ACC112 (cell line): ENCODE results near the gene MIX23.

Experiments
- H2AFZ ChIP-seq: fragments of 200-600 bp; sonication (generic); one replicate; pipeline ENCODE4 v1.6.0; 2017; ENCODE audit warnings: antibody characterized with exemption, low read length; ENCODE audit not compliant: unreplicated experiment
- H3K27ac ChIP-seq: fragments of 200-600 bp; sonication (generic); 2 replicates; pipeline ENCODE4 v1.5.1; 2014; ENCODE audit warnings: low read depth, mild to moderate bottlenecking, antibody characterized with exemption, low read length, moderate library complexity
- H3K27me3 ChIP-seq: fragments of 200-600 bp; sonication (generic); 2 replicates; pipeline ENCODE4 v1.6.1; 2014; ENCODE audit warnings: mild to moderate bottlenecking, antibody characterized with exemption, low read length, moderate library complexity, mixed read lengths; ENCODE audit not compliant: insufficient read depth
- H3K36me3 ChIP-seq: fragments of 200-600 bp; sonication (generic); 2 replicates; pipeline ENCODE4 v1.6.1; 2016; ENCODE audit warnings: mild to moderate bottlenecking, antibody characterized with exemption, low read length, moderate library complexity, mixed read lengths; ENCODE audit not compliant: insufficient read depth
- H3K4me1 ChIP-seq: fragments of 200-600 bp; sonication (generic); one replicate; pipeline ENCODE4 v1.6.1; 2016; ENCODE audit warnings: low read length, mixed read lengths; ENCODE audit not compliant: insufficient read depth, unreplicated experiment, control insufficient read depth
- H3K4me3 ChIP-seq: fragments of 200-600 bp; sonication (generic); 2 replicates; pipeline ENCODE4 v1.5.1; 2014; ENCODE audit warnings: mild to moderate bottlenecking, low read depth, low read length
- H3K79me2 ChIP-seq: fragments of 200-600 bp; sonication (generic); one replicate; pipeline ENCODE4 v1.6.0; 2016; ENCODE audit warnings: low read length; ENCODE audit not compliant: control insufficient read depth, unreplicated experiment, insufficient read depth

The MIX23 gene

GRCh38 chr3:122410111-122410510 is 27.1 kb upstream of the MIX23 start:
- Histone ChIP-seq H3K27ac (no peak overlapping the region), H3K79me2 (peaks cover 18% of the 10 kb centered on the region), H3K4me3 (no peak overlapping the region), H3K4me1 (peaks cover 15% of the 10 kb centered on the region), H3K27me3 (no peaks in the 10 kb centered on the region), H3K36me3 (peaks cover 29% of the 10 kb centered on the region), H2AFZ (no peak overlapping the region)

GRCh38 chr3:122409446-122409845 is 26.4 kb upstream of the MIX23 start:
- H3K27ac ChIP-seq, result no peak overlapping the region
- H3K4me3 ChIP-seq, result no peak overlapping the region
- H3K27me3 ChIP-seq, result no peaks in the 10 kb centered on the region
- peaks cover 9% of the 10 kb centered on the region for H3K4me1 ChIP-seq
- peaks cover 29% of the 10 kb centered on the region for H3K36me3 ChIP-seq
- H3K79me2 ChIP-seq, result peaks cover 11% of the 10 kb centered on the region
- H2AFZ ChIP-seq, result no peak overlapping the region

- H3K27ac ChIP-seq, result no peak overlapping the region
- H3K36me3 ChIP-seq, result peaks cover 29% of the 10 kb centered on the region
- H3K4me1 ChIP-seq, result no peaks in the 10 kb centered on the region
- H3K27me3 ChIP-seq, result no peaks in the 10 kb centered on the region
- H2AFZ ChIP-seq, result no peak overlapping the region
- H3K79me2 ChIP-seq, result peaks cover 2% of the 10 kb centered on the region
- no peak overlapping the region for H3K4me3 ChIP-seq
Observed at GRCh38 chr3:122407946-122408345, 24.9 kb upstream of the MIX23 start.

- Histone ChIP-seq H3K27me3 (no peaks in the 10 kb centered on the region), H3K4me3 (no peak overlapping the region), H2AFZ (no peak overlapping the region), H3K4me1 (no peaks in the 10 kb centered on the region), H3K27ac (no peak overlapping the region), H3K36me3 (peaks cover 29% of the 10 kb centered on the region), H3K79me2 (peaks cover 1% of the 10 kb centered on the region)
Observed at GRCh38 chr3:122406198-122406597, 23.2 kb upstream of the MIX23 start.

- Histone ChIP-seq H2AFZ (no peak overlapping the region), H3K79me2 (peaks cover 2% of the 10 kb centered on the region), H3K4me3 (no peak overlapping the region), H3K27me3 (no peaks in the 10 kb centered on the region), H3K4me1 (no peaks in the 10 kb centered on the region), H3K36me3 (peaks cover 23% of the 10 kb centered on the region), H3K27ac (no peak overlapping the region)
Observed at GRCh38 chr3:122405015-122405414, 22.0 kb upstream of the MIX23 start.

- H2AFZ ChIP-seq, result no peak overlapping the region
- no peak overlapping the region for H3K27ac ChIP-seq
- H3K4me1 ChIP-seq, result no peaks in the 10 kb centered on the region
- peaks cover 17% of the 10 kb centered on the region; the same call in 1 of the 2 replicates for H3K36me3 ChIP-seq
- H3K4me3 ChIP-seq, result no peak overlapping the region
- H3K27me3 ChIP-seq, result no peaks in the 10 kb centered on the region
- H3K79me2 ChIP-seq, result peaks cover 7% of the 10 kb centered on the region
Observed at GRCh38 chr3:122403489-122403888, 20.5 kb upstream of the MIX23 start.

GRCh38 chr3:122398920-122399319 is 15.9 kb upstream of the MIX23 start:
- peaks cover 7% of the 10 kb centered on the region for H3K79me2 ChIP-seq
- no peak overlapping the region for H2AFZ ChIP-seq
- no peak overlapping the region for H3K27ac ChIP-seq
- H3K27me3 ChIP-seq, result no peaks in the 10 kb centered on the region
- H3K4me3 ChIP-seq, result no peak overlapping the region
- no peaks in the 10 kb centered on the region for H3K4me1 ChIP-seq
- no peaks in the 10 kb centered on the region; the same call in 1 of the 2 replicates for H3K36me3 ChIP-seq

GRCh38 chr3:122397201-122397600 is 14.2 kb upstream of the MIX23 start:
- Histone ChIP-seq H3K27me3 (no peaks in the 10 kb centered on the region), H3K4me1 (no peaks in the 10 kb centered on the region), H3K27ac (no peak overlapping the region), H3K36me3 (no peaks in the 10 kb centered on the region), H3K79me2 (peaks cover 7% of the 10 kb centered on the region), H2AFZ (no peak overlapping the region), H3K4me3 (no peak overlapping the region)

GRCh38 chr3:122396511-122396910 is 13.5 kb upstream of the MIX23 start:
- no peaks in the 10 kb centered on the region for H3K36me3 ChIP-seq
- H3K27me3 ChIP-seq, result no peaks in the 10 kb centered on the region
- H3K27ac ChIP-seq, result no peak overlapping the region
- H3K4me3 ChIP-seq, result no peak overlapping the region
- H3K79me2 ChIP-seq, result peaks cover 7% of the 10 kb centered on the region
- no peaks in the 10 kb centered on the region for H3K4me1 ChIP-seq
- no peak overlapping the region for H2AFZ ChIP-seq

GRCh38 chr3:122395582-122395981 is 12.6 kb upstream of the MIX23 start:
- no peaks in the 10 kb centered on the region for H3K36me3 ChIP-seq
- peaks cover 6% of the 10 kb centered on the region for H3K79me2 ChIP-seq
- H3K4me3 ChIP-seq, result no peak overlapping the region
- no peak overlapping the region for H2AFZ ChIP-seq
- H3K27me3 ChIP-seq, result no peaks in the 10 kb centered on the region
- H3K27ac ChIP-seq, result no peak overlapping the region
- peaks cover 3% of the 10 kb centered on the region for H3K4me1 ChIP-seq

GRCh38 chr3:122394173-122394572 is 11.1 kb upstream of the MIX23 start:
- Histone ChIP-seq H3K27me3 (no peaks in the 10 kb centered on the region), H3K27ac (no peak overlapping the region), H2AFZ (no peak overlapping the region), H3K36me3 (no peaks in the 10 kb centered on the region), H3K4me3 (no peak overlapping the region), H3K4me1 (peaks cover 6% of the 10 kb centered on the region), H3K79me2 (peaks cover 4% of the 10 kb centered on the region)
